GM10266 (cell line): ENCODE measurements around the gene ST6GALNAC5.

Experiments
- DNase-seq: peaks from one replicate; pipeline ENCODE4 v3.0.0; 2012; ENCODE audit errors: extremely low spot score
- TF ChIP-seq, protein P1 (sequence below): IDR thresholded peaks from 2 replicates; pipeline ENCODE4 v1.5.1; 2012; ENCODE audit warnings: mild to moderate bottlenecking, low read depth; ENCODE audit not compliant: control insufficient read depth, insufficient read depth; ENCODE audit errors: missing control alignments

Gene ST6GALNAC5

DNA sequence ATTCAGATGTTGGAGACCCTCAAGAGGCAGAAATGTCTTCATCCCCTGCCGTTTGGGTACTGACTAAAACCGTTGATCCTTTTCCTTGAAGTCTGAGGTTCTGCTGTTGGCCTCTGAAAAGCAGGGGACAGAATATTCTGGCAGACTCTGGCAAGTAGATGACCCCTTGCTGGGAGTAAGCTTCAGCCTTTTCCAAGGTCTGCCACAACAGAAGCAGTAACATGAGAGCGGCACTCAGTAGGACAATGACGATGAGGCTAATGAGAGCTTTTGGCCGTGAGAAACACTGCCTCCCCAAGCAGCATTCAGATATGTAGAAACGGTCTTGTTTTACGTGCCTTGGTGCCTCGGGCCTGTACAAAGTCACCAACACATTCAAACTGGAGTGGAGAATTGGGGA, 143.7 kb downstream of the ST6GALNAC5 start:
- TF ChIP-seq, protein P1, sequence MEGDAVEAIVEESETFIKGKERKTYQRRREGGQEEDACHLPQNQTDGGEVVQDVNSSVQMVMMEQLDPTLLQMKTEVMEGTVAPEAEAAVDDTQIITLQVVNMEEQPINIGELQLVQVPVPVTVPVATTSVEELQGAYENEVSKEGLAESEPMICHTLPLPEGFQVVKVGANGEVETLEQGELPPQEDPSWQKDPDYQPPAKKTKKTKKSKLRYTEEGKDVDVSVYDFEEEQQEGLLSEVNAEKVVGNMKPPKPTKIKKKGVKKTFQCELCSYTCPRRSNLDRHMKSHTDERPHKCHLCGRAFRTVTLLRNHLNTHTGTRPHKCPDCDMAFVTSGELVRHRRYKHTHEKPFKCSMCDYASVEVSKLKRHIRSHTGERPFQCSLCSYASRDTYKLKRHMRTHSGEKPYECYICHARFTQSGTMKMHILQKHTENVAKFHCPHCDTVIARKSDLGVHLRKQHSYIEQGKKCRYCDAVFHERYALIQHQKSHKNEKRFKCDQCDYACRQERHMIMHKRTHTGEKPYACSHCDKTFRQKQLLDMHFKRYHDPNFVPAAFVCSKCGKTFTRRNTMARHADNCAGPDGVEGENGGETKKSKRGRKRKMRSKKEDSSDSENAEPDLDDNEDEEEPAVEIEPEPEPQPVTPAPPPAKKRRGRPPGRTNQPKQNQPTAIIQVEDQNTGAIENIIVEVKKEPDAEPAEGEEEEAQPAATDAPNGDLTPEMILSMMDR, result no peak
- DNase-seq, result no peak

DNA sequence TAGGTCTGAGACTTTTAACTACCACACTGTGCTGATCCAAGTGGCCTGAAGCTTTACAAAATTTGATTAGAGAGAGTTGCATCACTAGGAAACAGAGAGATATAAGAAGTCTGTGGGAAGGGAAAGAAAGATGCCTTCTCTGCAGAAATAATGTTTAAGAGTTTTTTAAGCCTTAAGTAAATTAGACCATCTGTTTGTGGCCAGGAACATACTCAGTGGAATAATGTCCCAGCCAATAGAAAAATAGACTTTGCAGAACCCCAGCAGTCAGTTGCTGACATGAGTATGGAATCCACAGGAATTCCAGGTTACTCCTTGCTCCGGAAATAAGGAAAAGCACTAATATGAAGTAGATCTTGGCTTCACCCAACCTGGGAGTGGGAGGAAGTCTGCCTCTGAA, 144.8 kb downstream of the ST6GALNAC5 start:
- no peak for DNase-seq

DNA sequence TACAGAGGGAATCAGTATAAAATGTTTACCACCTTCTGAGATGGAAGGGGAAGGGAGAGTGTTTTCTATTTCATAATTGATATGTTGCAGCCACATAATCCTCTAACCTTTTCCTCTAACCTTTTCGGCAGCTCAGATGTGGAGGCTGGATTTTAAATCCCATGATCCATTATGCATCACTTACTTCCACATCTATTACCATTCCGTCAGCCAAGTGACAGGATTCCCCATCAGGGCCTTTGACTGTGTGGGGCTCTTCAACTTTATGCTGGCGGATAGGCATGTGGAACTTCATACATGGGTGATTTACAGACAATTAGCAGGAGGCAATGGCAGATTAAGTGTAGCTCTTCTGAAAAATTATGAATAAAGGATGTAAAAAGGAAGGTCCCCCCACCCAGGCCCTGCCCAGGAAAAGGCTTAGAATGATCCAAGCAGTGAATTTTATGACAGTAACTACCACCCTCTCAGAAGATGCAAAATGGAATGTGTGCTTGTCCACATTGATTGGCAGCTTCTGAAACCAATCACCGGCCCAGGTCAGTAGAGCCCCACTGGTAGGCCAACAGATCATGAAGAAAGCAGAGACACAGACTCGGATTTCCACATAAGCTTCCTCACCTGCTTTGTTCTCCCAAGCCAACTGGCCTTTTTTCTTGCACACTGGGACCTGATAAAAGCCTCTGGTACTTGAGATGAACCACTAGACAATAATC, 147.0 kb downstream of the ST6GALNAC5 start:
- TF ChIP-seq, protein P1, result no peak
- no peak for DNase-seq

More for the DNA sequence above, 144.8 kb downstream of the ST6GALNAC5 start:
- TF ChIP-seq, protein P1, result no peak

DNA sequence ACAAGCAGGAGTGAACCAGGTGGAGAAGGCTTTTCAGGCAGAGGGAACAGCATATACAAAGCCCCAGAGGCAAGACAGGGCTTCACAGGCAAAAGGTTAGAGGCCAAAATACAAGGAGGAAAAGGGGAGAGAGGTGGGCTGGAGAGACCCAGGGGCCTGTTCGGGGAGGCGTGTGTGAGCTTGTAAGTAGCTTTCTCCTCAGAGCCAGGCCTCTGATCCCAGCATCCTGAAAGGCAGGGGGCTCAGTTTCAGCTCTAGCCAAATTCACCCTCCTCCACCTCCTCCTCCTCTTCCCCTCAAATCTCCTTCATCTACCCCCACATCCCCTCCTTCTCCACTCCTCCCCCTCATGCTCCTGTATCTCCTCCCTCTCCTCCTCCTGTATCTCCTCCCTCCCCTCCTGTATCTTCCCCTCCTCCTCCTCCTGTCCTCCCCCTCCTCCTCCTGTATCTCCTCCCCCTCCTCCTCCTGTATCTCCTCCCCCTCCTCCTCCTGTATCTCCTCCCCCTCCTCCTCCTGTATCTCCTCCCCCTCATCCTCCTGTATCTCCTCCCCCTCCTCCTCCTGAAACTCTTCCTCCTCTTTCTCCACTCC, 148.6 kb downstream of the ST6GALNAC5 start:
- TF ChIP-seq, protein P1, result no peak

DNA sequence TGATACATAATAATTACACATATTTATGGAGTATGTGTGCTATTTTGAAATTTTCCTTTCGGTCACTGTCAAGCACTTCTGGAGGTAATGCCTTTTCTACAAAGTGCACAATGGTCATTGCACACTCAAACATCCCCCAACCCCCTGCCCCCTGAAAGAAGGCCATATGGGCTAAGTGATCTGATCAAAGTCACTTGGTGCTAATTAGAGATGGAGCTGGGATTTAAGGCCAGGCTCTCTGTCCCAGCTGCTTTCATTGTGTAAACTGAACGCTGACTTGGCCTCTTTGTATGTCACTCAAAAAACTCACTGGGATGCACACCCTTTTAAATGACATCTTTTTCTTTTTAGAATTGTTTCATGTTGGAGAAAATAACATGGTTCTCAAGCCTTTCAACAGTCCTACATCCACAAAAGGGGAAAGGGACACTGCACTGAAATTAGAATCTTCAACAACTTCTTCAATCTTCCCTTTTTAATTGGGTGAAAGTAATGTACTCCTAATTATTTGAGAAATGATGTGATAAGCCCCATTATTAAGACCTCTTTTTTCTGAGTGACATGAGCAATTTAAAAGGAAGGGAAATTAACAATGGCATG, 149.2 kb downstream of the ST6GALNAC5 start:
- no peak for DNase-seq
- TF ChIP-seq, protein P1, result no peak

More for the DNA sequence above, 148.6 kb downstream of the ST6GALNAC5 start:
- DNase-seq, result no peak

DNA sequence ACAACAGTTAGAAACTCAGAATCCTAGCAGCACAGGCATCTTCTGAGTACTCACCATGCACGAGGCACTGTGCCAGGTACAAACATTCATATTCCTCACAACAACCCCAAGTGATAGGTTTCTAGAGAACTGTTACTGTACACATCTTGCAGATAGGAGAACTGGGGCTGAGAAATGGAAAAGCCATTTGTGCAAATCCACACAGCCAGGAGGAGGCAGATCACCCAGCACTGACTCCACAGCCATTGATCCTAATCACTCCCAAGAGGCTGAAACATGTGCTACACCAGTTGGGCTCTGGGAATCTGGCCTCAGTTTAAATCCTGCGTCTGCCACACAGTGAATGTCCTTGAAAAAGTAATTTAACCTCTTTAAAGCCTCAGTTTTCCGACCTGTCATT, 151.0 kb downstream of the ST6GALNAC5 start:
- TF ChIP-seq, protein P1, result no peak
- no peak for DNase-seq

DNA sequence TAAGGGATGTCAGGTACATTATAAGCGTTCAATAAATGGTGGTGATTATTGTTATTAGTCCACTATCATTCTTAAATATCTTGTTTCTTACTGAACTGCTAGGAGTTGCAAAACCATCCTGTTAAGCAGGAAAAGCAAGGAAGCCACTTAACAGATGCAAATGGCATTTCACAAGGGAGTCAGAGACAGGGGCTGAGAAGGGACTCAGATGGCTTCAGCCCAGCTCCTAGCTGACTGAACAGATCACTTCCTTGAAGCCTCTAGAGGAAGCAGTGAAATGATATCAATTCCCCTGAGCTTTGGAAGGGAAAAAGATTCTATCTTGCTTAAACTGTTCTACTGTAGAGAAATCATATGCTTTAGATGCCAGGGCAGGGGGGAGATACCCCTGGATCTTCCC, 151.5 kb downstream of the ST6GALNAC5 start:
- TF ChIP-seq, protein P1, result no peak
- DNase-seq, result no peak
